Measurements from ENCODE around the gene SLC6A16. TPM values are rescaled to one million over a fixed set of nuclear protein-coding genes. Genes with fewer than 3 reads are reported as not detected.
"Not testable (repeated sequence)": the region's sequence is repeated elsewhere in the genome, so short reads cannot be mapped to it uniquely, and the experiment has no call there.

Gene SLC6A16
- total RNA-seq, 6 experiments from 2014 or later: 0.26 to 0.53 (median 0.40) TPM; not detected in 1

DNA sequence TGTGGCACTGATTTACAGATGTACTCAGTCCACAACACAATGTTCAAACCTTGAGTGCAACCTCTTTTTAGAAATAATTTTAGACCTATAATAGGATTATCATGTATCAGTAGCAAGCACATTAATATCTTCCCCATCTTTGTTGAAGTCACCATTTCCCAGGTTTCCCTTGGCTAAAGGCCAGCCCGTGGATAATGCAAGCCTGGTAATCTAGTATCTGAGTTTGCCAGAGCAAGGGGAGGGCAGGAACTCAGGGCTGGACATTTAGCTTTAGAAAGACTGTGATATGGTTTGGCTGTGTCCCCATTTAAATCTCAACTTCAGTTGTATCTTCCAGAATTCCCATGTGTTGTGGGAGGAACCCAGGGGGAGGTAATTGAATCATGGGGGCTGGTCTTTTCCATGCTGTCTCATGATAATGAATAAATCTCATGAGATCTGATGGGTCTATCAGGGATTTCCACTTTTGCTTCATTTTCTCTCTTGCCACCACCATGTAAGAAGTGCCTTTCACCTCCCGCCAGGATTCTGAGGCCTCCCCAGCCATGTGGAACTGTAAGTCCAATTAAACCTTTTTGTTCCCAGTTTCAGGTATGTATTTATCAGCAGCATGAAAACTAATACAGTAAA, 37.7 kb downstream of the SLC6A16 start:
- Mint-ChIP-seq H3K4me3 (no peak overlapping the region), H3K27me3 (ENCODE audit: insufficient read depth) (peaks cover 22% of the 10 kb centered on the region), H3K4me1 (ENCODE audit: low read depth) (no peaks in the 10 kb centered on the region), H3K9me3 (peaks cover 6% of the 10 kb centered on the region; the same call in 1 of the 2 replicates), H3K27ac (no peak overlapping the region), H3K36me3 (ENCODE audit: low read depth) (no peaks in the 10 kb centered on the region)
- no peak for DNase-seq
- TF ChIP-seq, protein P1, sequence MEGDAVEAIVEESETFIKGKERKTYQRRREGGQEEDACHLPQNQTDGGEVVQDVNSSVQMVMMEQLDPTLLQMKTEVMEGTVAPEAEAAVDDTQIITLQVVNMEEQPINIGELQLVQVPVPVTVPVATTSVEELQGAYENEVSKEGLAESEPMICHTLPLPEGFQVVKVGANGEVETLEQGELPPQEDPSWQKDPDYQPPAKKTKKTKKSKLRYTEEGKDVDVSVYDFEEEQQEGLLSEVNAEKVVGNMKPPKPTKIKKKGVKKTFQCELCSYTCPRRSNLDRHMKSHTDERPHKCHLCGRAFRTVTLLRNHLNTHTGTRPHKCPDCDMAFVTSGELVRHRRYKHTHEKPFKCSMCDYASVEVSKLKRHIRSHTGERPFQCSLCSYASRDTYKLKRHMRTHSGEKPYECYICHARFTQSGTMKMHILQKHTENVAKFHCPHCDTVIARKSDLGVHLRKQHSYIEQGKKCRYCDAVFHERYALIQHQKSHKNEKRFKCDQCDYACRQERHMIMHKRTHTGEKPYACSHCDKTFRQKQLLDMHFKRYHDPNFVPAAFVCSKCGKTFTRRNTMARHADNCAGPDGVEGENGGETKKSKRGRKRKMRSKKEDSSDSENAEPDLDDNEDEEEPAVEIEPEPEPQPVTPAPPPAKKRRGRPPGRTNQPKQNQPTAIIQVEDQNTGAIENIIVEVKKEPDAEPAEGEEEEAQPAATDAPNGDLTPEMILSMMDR (IDR thresholded peaks at IDR 0.05): no peak

DNA sequence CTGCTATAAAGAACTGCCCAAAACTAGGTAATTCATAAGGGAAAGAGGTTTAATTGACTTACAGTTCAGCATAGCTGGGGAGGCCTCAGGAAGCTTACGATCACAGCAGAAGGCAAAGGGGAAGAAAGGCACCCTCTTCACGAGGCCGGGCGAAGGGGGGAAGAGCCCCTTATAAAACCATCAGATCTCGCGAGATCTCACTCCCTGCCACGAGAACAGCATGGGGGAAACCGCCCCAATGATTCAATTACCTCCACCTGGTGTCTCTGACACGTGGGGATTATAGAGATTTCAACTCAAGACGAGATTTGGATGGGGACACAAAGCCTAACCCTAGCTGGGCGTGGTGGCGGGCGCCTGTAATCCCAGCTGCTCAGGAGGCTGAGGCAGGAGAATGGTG, 42.8 kb downstream of the SLC6A16 start:
- H3K27me3 Mint-ChIP-seq (ENCODE audit: insufficient read depth): peaks cover 50% of the 10 kb centered on the region
- H3K27ac Mint-ChIP-seq: no peak overlapping the region
- no peak for DNase-seq
- TF ChIP-seq, protein P1 (IDR thresholded peaks at IDR 0.05): no peak
- H3K4me3 Mint-ChIP-seq: no peak overlapping the region
- no peaks in the 10 kb centered on the region for H3K4me1 Mint-ChIP-seq (ENCODE audit: low read depth)
- no peaks in the 10 kb centered on the region for H3K9me3 Mint-ChIP-seq
- H3K36me3 Mint-ChIP-seq (ENCODE audit: low read depth): no peaks in the 10 kb centered on the region

DNA sequence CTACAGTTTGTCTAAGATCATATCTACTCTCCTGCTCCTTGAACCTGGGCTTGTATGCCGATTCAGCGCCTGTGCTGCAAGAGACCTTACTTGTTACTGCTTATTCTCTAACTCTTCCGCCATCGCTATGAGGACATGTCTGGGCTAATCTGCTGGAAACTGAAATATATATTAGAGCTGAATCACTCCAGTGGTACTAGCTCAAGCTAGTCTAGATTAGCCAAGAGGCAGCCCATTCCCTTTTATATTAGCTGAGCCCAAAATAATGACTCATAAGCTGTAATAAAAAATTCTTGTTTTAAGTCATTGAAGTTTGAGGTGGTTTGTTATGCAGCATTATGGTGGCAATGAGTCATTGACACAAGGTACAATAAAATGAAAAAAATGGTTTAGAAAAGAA, 52.8 kb downstream of the SLC6A16 start:
- H3K27ac Mint-ChIP-seq: no peak overlapping the region
- no peaks in the 10 kb centered on the region for H3K36me3 Mint-ChIP-seq (ENCODE audit: low read depth)
- H3K9me3 Mint-ChIP-seq: no peaks in the 10 kb centered on the region
- peaks cover 7% of the 10 kb centered on the region for H3K4me1 Mint-ChIP-seq (ENCODE audit: low read depth)
- TF ChIP-seq, protein P1 (IDR thresholded peaks at IDR 0.05): no peak
- DNase-seq: peak; percentile 37
- peaks cover 30% of the 10 kb centered on the region for H3K27me3 Mint-ChIP-seq (ENCODE audit: insufficient read depth)
- H3K4me3 Mint-ChIP-seq: no peak overlapping the region

DNA sequence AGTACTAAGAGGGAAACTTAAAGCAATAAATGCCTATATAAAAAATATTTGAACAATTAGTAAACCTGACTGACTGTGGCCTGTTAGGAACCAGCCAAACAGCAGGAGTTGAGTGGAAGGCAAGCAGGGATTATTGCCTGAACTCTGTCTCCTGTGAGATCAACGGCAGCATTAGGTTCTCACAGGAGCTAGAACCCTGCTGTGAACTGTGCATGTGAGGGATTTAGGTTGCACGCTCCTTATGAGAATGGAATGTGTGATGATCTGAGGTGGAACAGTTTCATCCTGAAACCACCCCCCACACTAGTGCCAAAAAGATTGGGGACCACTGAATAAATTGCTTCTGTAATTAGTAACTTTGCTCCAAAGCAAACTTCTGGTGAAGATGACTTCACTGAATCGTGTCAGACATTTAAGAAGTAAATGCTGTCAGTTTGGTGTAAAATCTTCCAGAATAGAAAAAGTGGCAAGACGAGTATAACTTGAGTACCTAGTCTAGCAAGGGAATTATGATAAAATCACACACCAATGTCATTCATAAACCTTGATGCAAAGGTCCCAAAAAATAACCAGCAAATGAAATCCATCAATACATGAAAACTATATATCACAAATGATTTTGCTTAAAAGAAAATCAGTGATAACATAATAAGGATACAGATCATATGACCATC, 53.8 kb downstream of the SLC6A16 start:
- H3K4me3 Mint-ChIP-seq: no peak overlapping the region
- H3K27ac Mint-ChIP-seq: no peak overlapping the region
- H3K36me3 Mint-ChIP-seq (ENCODE audit: low read depth): no peaks in the 10 kb centered on the region
- TF ChIP-seq, protein P1 (IDR thresholded peaks at IDR 0.05): no peak
- H3K27me3 Mint-ChIP-seq (ENCODE audit: insufficient read depth): peaks cover 25% of the 10 kb centered on the region
- DNase-seq: no peak
- H3K9me3 Mint-ChIP-seq: no peaks in the 10 kb centered on the region
- peaks cover 7% of the 10 kb centered on the region for H3K4me1 Mint-ChIP-seq (ENCODE audit: low read depth)

DNA sequence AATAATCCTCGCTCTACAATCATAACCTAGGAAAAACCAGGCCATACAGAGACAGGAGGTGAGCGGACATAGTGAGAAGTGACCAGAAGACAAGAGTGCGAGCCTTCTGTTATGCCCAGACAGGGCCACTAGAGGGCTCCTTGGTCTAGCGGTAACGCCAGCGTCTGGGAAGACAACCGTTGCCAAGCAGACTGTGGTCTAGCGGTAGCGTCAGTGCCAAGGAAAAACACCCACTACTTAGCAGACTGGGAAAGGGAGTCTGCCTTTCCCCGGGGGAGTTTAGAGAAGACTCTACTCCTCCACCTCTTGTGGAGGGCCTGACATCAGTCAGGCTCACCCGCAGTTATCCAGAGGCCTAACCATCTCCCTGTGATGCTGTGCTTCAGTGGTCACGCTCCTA, 58.6 kb downstream of the SLC6A16 start:
- not testable (repeated sequence) for H3K4me1 Mint-ChIP-seq (ENCODE audit: low read depth); H3K36me3 Mint-ChIP-seq (ENCODE audit: low read depth); H3K27me3 Mint-ChIP-seq (ENCODE audit: insufficient read depth); H3K27ac Mint-ChIP-seq; H3K4me3 Mint-ChIP-seq
- peaks cover 15% of the 10 kb centered on the region; the same call in 1 of the 2 replicates for H3K9me3 Mint-ChIP-seq
- TF ChIP-seq, protein P1 (IDR thresholded peaks at IDR 0.05): peak; percentile 88
- DNase-seq: peak; percentile 58
